RWPE1 (cell line): ENCODE measurements around the gene MAST2.

ENCODE experiments used
- CTCF ChIA-PET: fragments of 350-600 bp; sonication (Branson Sonifier 250); formaldehyde crosslinking; extraction: SDS; loops from one replicate; lab custom pipeline; 2021; lab: Yijun Ruan, JAX
- POLR2A ChIA-PET: fragments of 400-600 bp; formaldehyde crosslinking; extraction: SDS; loops from one replicate; lab custom pipeline; 2020; ENCODE audit warnings: antibody characterized with exemption; ENCODE audit not compliant: low non-redundant PET; lab: Yijun Ruan, JAX
- DNase-seq: peaks from one replicate; pipeline ENCODE4 v3.0.0; 2012; ENCODE audit warnings: low spot score
- H3K27ac ChIP-seq: fragments of 450-650 bp; 2 replicates; pipeline ENCODE4 v1.5.1; 2017
- TF ChIP-seq, protein P1 (sequence below): fragments of 450-650 bp; conservative IDR thresholded peaks from 2 replicates; pipeline ENCODE4 v1.5.1; 2017; ENCODE audit warnings: low read depth, mild to moderate bottlenecking

Gene MAST2

GRCh38 chr1:45968941-45969666 lies 165.7 kb downstream of the MAST2 start:
- TF ChIP-seq, protein P1, sequence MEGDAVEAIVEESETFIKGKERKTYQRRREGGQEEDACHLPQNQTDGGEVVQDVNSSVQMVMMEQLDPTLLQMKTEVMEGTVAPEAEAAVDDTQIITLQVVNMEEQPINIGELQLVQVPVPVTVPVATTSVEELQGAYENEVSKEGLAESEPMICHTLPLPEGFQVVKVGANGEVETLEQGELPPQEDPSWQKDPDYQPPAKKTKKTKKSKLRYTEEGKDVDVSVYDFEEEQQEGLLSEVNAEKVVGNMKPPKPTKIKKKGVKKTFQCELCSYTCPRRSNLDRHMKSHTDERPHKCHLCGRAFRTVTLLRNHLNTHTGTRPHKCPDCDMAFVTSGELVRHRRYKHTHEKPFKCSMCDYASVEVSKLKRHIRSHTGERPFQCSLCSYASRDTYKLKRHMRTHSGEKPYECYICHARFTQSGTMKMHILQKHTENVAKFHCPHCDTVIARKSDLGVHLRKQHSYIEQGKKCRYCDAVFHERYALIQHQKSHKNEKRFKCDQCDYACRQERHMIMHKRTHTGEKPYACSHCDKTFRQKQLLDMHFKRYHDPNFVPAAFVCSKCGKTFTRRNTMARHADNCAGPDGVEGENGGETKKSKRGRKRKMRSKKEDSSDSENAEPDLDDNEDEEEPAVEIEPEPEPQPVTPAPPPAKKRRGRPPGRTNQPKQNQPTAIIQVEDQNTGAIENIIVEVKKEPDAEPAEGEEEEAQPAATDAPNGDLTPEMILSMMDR = no peak
- POLR2A ChIA-PET = no interaction called here
- no peak overlapping the region for H3K27ac ChIP-seq
- CTCF ChIA-PET = no interaction called here
- no peak for DNase-seq

GRCh38 chr1:45969866-45970265 lies 166.5 kb downstream of the MAST2 start:
- DNase-seq = no peak
- ChIA-PET CTCF (no interaction called here), POLR2A (no interaction called here)
- TF ChIP-seq, protein P1 = no peak
- H3K27ac ChIP-seq = no peak overlapping the region

DNA sequence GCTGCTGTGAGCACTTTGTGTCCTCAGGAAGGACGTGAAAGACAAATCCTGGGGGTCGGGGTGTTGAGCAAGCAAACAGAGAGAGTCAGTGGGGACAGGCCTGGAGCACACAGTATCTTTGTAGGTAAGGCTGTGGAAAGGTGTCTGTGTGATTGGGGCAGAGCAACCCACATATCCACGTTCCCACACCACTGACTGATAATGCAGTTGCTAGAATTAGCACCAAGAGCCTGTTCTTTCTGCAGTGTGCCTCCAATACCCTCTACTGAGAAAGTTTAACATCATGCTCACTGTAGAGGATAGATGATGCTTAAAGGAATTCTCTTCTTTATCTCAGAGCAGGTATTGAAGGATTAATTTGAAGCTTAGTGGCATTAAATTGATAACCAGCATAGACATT lies 167.9 kb downstream of the MAST2 start:
- TF ChIP-seq, protein P1 = no peak
- no peak for DNase-seq
- CTCF ChIA-PET = interaction anchor here (0.6 kb wide), 1 partner anchor 160 kb away, joined by 4 read pairs; no protein-coding TSS in a partner anchor
- POLR2A ChIA-PET = no interaction called here
- H3K27ac ChIP-seq = no peak overlapping the region

- ChIA-PET CTCF (no interaction called here), POLR2A (no interaction called here)
- TF ChIP-seq, protein P1 = no peak
- no peak overlapping the region for H3K27ac ChIP-seq
- DNase-seq = no peak
Observed at GRCh38 chr1:45971922-45972531, 168.6 kb downstream of the MAST2 start.

DNA sequence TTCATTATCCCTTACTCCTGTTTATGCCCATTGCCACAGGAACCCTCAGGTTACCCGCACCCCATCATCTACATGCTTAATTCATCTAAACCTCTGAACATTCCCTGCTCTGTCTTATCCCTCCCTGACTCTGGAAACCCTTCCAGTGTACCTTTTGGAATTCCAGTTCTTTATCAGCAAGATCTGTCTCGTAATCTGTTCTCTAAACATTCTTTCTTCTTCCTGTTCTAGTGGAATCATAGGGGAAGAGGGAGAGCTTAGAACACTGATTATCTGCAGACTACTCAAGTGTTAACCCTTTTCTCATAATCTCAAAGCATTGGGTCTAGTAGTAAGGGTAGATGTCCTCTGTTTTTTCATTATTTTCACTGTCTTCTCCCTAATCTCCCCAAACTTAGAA lies 169.2 kb downstream of the MAST2 start:
- H3K27ac ChIP-seq = no peak overlapping the region
- ChIA-PET POLR2A (no interaction called here), CTCF (interaction anchor here (0.7 kb wide), 1 partner anchor 755 kb away, joined by 4 read pairs; no protein-coding TSS in a partner anchor)
- TF ChIP-seq, protein P1 = no peak
- DNase-seq = no peak

GRCh38 chr1:45973121-45973520 lies 169.7 kb downstream of the MAST2 start:
- ChIA-PET CTCF (interaction anchor here (0.7 kb wide), 2 partner anchors 756 to 1746 kb away, joined by 3 to 4 read pairs; no protein-coding TSS in a partner anchor), POLR2A (no interaction called here)
- no peak overlapping the region for H3K27ac ChIP-seq
- TF ChIP-seq, protein P1 = no peak
- no peak for DNase-seq
